ENCODE data around the gene PTPN14.

PTPN14 gene

DNA sequence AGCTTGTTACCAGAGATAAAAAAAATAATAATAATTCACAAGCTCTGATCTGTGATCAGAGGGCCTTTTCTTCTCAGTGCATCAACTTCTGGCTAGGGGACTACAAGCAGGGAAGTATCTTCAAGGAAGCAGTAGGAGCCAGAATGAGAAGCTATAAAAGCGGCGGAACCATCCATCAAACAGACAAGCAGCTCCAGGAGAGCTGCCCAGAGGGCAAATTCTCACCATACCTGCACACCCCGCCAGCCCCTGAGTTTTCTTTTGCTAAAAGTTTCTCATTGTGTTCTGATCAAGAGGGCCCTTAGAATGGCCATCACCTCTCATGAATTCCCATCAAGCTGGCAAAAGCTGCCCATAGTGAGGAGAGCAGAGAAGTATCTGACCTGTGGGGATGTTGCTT, 171.0 kb downstream of the PTPN14 start:
- Histone ChIP-seq H3K9ac (ENCODE audit: low read length) (no peak overlapping the region), H3K27ac (ENCODE audit: low read length) (no peak overlapping the region), H4K20me1 (ENCODE audit: insufficient read depth, low read length) (no peaks in the 10 kb centered on the region), H3K4me2 (ENCODE audit: low read length) (no peak overlapping the region), H2AFZ (ENCODE audit: low read depth, low read length) (no peak overlapping the region), H3K4me1 (ENCODE audit: low read length) (no peaks in the 10 kb centered on the region), H3K4me3 (ENCODE audit: low read length) (no peak overlapping the region), H3K36me3 (replicated peaks; ENCODE audit: low read depth, low read length) (no peaks in the 10 kb centered on the region), H3K27me3 (ENCODE audit: low read depth, low read length) (peaks cover 16% of the 10 kb centered on the region), H3K79me2 (ENCODE audit: low read length) (no peaks in the 10 kb centered on the region), H3K9me3 (ENCODE audit: insufficient read depth, low read length) (no peaks in the 10 kb centered on the region)
- TF ChIP-seq, protein P1, sequence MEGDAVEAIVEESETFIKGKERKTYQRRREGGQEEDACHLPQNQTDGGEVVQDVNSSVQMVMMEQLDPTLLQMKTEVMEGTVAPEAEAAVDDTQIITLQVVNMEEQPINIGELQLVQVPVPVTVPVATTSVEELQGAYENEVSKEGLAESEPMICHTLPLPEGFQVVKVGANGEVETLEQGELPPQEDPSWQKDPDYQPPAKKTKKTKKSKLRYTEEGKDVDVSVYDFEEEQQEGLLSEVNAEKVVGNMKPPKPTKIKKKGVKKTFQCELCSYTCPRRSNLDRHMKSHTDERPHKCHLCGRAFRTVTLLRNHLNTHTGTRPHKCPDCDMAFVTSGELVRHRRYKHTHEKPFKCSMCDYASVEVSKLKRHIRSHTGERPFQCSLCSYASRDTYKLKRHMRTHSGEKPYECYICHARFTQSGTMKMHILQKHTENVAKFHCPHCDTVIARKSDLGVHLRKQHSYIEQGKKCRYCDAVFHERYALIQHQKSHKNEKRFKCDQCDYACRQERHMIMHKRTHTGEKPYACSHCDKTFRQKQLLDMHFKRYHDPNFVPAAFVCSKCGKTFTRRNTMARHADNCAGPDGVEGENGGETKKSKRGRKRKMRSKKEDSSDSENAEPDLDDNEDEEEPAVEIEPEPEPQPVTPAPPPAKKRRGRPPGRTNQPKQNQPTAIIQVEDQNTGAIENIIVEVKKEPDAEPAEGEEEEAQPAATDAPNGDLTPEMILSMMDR (IDR thresholded peaks at IDR 0.05; ENCODE audit: low read depth, low read length) = no peak
- no peak for TF ChIP-seq EZH2phosphoT487 (IDR thresholded peaks at IDR 0.05; ENCODE audit: low read depth)

DNA sequence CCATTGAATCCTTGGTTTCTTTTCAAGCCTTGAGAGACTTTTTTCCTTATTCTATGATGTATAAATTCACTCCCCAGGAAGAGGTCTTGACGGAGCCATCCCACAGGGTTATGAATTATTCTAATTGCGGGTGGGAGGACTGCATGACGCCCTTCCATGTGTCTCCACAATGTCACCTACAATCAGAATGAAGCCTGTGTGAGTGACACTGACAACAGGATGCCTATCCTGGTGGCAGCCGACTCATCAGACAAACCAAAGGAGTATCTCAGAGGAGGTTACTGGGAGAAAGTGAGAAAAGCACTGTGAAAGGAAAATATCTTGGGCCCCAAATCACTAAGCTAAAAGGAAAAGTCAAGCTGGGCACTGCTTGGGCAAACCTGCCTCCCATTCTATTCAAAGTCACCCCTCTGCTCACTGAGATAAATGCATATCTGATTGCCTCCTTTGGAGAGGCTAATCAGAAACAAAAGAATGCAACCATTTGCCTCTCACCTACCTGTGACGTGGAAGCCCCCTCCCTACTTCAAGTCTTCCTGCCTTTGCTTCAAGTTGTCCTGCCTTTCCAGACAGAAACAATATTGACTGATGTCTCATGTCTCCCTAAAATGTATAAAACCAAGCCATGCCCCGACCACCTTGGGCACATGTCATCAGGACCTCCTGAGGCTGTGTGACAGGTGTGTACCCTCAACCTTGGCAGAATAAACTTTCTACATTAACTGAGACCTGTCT, 172.0 kb downstream of the PTPN14 start:
- Histone ChIP-seq H3K79me2 (ENCODE audit: low read length) (no peaks in the 10 kb centered on the region), H3K27ac (ENCODE audit: low read length) (no peak overlapping the region), H3K27me3 (ENCODE audit: low read depth, low read length) (peaks cover 16% of the 10 kb centered on the region), H3K4me2 (ENCODE audit: low read length) (no peak overlapping the region), H3K4me3 (ENCODE audit: low read length) (no peak overlapping the region), H3K9me3 (ENCODE audit: insufficient read depth, low read length) (no peaks in the 10 kb centered on the region), H4K20me1 (ENCODE audit: insufficient read depth, low read length) (no peaks in the 10 kb centered on the region), H2AFZ (ENCODE audit: low read depth, low read length) (no peak overlapping the region), H3K9ac (ENCODE audit: low read length) (no peak overlapping the region), H3K36me3 (replicated peaks; ENCODE audit: low read depth, low read length) (no peaks in the 10 kb centered on the region), H3K4me1 (ENCODE audit: low read length) (no peaks in the 10 kb centered on the region)
- TF ChIP-seq, protein P1 (IDR thresholded peaks at IDR 0.05; ENCODE audit: low read depth, low read length) = no peak
- no peak for TF ChIP-seq EZH2phosphoT487 (IDR thresholded peaks at IDR 0.05; ENCODE audit: low read depth)

DNA sequence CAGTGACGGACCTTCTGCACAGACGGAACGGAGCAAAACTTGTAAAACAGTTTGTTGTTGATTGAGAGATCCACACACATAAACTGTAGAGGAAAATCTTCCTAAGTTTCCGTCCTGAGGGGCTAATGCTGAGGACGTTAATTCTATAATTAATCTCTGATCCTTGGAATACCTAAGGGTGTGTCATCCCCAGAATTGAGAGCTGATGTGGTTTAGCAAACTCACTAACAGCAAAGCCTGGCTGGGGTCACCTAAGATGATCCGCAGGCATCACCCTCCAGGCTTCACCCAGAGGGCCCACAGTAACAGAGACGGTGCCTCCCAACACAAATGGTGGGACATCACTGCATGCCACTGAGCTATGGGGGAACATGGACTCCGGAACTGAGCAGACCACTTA, 172.9 kb downstream of the PTPN14 start:
- H2AFZ ChIP-seq (ENCODE audit: low read depth, low read length) = no peak overlapping the region
- H3K9ac ChIP-seq (ENCODE audit: low read length) = no peak overlapping the region
- peaks cover 16% of the 10 kb centered on the region for H3K27me3 ChIP-seq (ENCODE audit: low read depth, low read length)
- H3K27ac ChIP-seq (ENCODE audit: low read length) = no peak overlapping the region
- H3K36me3 ChIP-seq (replicated peaks; ENCODE audit: low read depth, low read length) = no peaks in the 10 kb centered on the region
- H4K20me1 ChIP-seq (ENCODE audit: insufficient read depth, low read length) = no peaks in the 10 kb centered on the region
- no peaks in the 10 kb centered on the region for H3K79me2 ChIP-seq (ENCODE audit: low read length)
- no peaks in the 10 kb centered on the region for H3K9me3 ChIP-seq (ENCODE audit: insufficient read depth, low read length)
- TF ChIP-seq EZH2phosphoT487 (IDR thresholded peaks at IDR 0.05; ENCODE audit: low read depth) = no peak
- TF ChIP-seq, protein P1 (IDR thresholded peaks at IDR 0.05; ENCODE audit: low read depth, low read length) = no peak
- H3K4me2 ChIP-seq (ENCODE audit: low read length) = no peak overlapping the region
- no peaks in the 10 kb centered on the region for H3K4me1 ChIP-seq (ENCODE audit: low read length)
- no peak overlapping the region for H3K4me3 ChIP-seq (ENCODE audit: low read length)

DNA sequence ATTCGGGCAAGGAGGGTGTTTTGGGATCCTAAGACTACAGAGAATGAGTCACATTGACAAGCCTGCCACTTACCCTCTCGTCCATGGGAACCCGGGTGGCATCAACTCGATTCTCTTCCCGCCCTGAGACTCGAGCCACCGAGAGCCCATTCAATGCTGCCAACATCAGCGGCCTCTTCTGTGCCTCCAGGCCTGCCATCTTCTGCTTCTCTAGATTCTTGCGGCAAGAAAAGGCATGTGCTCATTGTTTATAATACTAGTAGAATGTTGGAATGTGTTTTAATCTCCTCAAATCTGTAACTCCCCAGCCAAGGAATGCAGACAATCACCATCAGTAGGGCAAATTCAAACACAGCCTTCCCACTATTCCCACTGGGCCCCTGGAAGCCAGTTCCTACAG, 173.5 kb downstream of the PTPN14 start:
- H2AFZ ChIP-seq (ENCODE audit: low read depth, low read length) = no peak overlapping the region

More for the DNA sequence above, 173.5 kb downstream of the PTPN14 start:
- Histone ChIP-seq H4K20me1 (ENCODE audit: insufficient read depth, low read length) (no peaks in the 10 kb centered on the region), H3K9me3 (ENCODE audit: insufficient read depth, low read length) (no peaks in the 10 kb centered on the region), H3K4me2 (ENCODE audit: low read length) (no peak overlapping the region), H3K27me3 (ENCODE audit: low read depth, low read length) (peaks cover 16% of the 10 kb centered on the region), H3K79me2 (ENCODE audit: low read length) (no peaks in the 10 kb centered on the region), H3K4me1 (ENCODE audit: low read length) (no peaks in the 10 kb centered on the region), H3K36me3 (replicated peaks; ENCODE audit: low read depth, low read length) (no peaks in the 10 kb centered on the region), H3K9ac (ENCODE audit: low read length) (no peak overlapping the region), H3K27ac (ENCODE audit: low read length) (no peak overlapping the region), H3K4me3 (ENCODE audit: low read length) (no peak overlapping the region)
- TF ChIP-seq, protein P1 (IDR thresholded peaks at IDR 0.05; ENCODE audit: low read depth, low read length) = no peak
- TF ChIP-seq EZH2phosphoT487 (IDR thresholded peaks at IDR 0.05; ENCODE audit: low read depth) = no peak
